ENCODE data around the gene PDGFRB. TPM values are rescaled to one million over a fixed set of nuclear protein-coding genes. Genes with fewer than 3 reads are reported as not detected.

PDGFRB gene
- total RNA-seq, 1 donor from 2014 or later = 201 TPM

DNA sequence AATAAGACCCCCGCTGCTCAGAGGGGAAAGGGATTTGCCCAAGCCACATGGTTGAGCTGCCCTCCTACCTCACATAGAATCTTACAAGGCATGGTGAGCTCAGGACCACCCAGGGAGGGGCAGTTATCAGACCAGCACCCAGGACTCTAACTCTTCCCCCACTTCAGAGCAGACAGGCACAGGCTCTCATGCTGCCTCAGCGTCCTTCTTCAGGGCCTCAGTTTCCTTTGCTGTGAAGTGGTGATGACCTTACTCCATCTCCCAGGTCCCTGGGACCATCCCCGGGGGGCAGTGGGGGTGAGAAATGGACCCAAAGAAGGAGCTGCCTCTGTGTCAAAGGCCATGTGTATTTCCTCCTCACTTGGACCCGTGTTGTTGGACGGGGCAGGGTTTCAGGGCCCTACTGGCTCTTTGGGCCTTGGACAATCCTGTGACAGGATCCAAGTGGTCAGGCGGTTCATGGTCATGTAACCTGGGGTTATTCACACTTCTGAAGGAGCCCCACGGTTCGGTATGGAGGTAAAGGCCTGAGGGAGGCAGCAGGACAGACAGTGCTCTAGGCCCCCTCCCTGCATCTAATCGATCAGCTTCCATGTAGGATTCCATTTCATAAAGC, 37.6 kb downstream of the PDGFRB start:
- DNase-seq (ENCODE audit: low spot score) = peak; percentile 59

DNA sequence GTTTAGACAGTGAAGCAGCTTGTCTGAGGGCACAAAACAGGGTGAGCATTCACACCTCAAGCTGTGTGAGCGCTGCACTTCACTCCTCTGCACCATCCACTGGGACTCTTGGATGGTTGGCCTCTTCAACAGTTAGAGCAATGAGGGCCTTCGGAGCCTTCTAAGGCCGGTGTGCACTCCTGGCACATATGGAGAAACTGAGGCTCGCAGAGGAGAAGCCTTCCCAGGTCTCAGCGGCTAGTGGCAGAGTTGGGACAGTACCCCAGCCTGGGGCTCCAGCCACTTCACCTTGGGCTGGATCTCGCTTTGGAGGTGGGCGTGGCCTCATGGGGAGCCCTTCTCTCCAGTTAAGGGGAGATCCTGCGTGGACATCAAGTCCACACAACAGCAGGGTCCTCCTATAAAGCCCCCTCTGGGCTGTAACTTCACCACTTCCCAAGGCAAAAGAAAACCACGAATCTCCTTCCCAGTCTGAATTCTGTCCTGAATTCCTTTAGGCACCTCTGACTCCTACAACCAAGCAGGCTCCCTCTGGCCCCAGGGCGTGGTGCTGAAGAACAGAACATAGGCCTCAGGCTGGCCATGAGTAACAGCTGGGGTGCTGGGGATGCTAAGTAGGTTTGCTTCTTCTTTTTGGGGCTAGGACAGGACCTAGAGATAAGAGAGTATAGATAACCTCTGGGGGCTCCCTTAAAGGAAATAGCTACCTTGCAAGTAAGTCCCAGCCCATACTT, 38.8 kb downstream of the PDGFRB start:
- peak; percentile 67 for DNase-seq (ENCODE audit: low spot score)

DNA sequence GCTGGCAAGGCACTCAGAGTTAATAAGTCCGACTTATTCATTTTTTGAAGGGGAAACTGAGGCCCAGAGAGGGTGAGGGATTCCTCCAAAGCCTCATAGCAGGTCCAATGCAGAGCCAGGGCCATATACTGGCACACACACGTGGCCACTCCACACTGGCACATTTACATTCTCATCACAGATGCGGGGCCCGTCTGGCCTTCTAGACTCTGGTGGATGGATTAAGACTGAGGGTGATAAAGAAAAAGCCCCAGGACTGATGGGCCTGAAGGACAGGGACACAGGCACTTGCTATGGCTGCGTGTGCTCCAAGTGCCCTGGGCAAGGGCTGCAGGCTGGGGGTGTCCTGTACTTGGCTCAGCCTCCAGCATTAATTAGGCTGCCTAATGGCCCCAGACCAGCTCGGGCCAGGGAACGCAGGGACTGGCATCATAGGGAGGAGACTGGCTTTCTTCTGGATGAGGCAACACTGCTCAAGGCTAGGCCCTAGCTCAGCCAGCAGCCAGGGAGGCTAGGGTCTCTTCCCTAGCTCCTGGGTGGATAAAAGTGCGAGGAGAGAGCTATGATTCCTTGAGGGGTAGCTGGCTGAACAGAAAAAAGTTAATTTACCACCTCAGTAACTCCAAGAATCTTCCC, 40.8 kb downstream of the PDGFRB start:
- DNase-seq (ENCODE audit: low spot score) = peak; percentile 69

DNA sequence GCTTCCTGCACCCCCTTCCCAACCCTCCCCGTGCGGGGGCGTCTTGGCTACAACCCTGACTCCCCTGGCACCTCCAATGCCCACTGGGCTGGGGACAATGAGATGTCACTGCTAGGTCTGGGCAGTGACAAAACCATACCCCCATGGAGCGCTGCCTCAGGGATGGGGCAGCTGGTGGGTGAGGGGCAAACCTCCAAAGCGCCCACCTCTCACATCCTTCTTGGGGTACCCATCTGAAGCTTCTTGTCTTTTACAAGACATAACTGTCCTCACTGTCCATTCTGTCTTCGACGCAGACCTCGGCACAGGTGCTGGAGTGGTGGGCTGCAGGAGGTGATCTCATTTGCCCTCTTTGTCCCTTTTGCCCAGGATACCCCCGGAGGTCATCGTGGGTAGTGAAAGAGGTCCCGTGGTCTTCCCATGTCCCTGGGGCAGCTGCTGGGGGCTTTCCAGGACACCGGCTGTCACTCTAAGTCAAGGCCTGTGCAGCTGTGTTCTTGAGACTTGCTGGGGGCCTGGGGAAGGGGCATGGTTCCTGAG, 41.5 kb downstream of the PDGFRB start:
- no peak for DNase-seq (ENCODE audit: low spot score)

DNA sequence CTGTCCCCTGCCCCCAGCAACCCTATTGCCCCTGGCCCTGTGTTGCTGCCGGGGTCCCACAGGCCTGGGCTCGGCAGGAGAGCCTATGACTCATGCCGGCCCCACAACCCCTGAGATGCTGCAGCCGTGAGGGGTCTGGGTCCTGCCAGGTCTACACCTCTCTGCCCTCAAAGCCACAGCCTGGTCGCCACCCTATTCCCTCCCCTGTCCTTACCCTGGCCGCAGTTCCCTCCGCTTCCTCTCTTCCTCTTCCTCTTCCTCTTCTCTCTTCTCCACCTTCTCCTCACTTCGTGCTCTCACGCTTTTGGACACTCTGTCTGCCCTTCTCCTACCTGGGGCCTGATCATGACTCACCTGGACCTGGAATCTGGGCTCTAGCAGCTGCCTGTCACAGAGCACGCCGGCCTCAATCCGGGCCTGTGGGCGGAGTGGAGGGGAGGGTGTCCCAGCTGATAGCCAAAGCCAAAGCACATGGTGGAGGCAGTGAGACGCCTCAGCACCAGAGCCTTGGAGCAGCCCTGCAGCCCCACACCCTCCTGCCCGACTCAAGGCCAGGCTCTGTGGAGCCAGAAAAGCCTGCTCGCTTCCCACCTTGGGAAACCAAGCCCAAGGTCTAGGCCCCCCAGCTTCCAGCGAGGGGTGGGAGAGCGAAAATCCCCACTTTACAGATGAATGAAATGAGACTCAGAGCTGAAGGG, 42.4 kb downstream of the PDGFRB start:
- no peak for DNase-seq (ENCODE audit: low spot score)

DNA sequence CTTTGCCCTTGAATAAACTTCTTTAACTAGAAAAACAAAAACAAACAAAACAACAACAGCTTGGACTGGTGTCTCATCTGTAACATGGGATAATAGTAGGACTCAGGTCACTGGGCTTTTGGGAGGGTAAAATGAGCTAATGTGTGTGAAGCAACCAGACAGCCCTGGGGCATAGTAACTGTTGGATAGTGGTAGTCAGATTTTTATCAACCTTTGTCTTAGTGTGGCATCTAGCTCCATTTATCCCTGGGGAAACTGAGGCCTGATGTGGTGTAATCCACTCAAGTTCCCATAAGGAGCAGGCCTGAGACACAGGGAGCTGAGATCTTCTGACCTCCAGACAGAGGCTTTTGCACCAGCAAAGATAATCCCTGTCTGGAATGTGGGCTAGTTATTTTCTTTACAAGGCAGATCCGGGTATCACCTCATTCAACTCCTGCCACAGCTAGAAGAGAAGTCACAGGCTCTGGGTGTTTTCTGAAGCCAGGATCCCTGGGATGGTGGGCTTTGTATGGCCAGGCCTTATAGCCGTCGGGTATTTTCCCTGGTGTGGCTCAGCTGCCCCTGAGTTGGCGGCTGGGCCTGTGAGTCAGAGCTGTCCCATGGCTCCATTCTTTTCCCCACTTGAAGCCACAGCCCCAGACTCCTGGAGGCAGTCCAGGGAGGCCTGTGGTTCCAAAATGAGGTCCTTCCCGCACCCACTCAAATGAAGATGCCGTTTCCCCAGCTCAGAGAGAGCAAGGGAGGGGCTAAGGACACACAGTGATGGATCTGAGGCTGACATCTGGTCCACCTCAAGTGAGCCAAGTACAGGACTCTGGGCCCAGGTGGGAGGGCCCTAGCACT, 43.2 kb downstream of the PDGFRB start:
- no peak for DNase-seq (ENCODE audit: low spot score)

DNA sequence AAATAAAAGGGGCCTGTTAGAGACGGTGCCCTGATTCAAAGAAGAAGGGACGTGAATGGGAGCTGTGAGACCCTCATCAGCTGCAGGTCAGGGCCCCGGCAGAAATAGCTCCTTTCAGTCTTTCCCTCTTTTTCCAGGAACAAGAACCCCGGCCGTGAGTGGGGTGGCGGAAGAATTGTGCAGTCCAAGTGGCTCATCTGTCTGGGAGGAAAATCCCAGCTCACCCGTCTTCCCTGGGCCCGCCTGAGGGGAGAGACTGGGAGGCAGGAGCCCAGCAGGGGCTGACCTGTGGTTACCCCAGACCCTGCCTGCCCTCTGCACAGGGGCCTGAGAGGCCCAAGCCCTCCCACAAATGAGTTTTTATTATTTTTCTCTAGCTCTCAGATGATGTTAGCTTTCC, 44.5 kb downstream of the PDGFRB start:
- no peak for DNase-seq (ENCODE audit: low spot score)

DNA sequence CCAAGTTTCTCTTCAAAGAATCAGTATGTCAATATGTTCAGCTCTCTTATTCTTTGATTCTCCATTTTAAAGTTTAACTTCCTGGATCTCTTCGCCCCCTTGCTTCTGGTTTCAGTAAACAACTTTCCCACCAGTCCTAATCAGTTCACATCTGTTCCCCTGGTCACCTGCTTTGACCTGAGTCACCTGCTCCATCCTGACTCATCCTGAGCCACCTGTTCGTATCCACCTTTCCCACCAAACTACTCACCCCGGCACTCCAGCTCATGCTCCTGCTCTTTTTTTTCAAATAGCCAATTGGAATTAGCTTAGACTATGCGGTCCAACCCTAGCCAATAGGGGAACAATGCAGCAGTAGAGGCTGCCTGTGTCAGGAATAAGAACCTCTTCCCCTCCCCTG, 45.7 kb downstream of the PDGFRB start:
- no peak for DNase-seq (ENCODE audit: low spot score)

DNA sequence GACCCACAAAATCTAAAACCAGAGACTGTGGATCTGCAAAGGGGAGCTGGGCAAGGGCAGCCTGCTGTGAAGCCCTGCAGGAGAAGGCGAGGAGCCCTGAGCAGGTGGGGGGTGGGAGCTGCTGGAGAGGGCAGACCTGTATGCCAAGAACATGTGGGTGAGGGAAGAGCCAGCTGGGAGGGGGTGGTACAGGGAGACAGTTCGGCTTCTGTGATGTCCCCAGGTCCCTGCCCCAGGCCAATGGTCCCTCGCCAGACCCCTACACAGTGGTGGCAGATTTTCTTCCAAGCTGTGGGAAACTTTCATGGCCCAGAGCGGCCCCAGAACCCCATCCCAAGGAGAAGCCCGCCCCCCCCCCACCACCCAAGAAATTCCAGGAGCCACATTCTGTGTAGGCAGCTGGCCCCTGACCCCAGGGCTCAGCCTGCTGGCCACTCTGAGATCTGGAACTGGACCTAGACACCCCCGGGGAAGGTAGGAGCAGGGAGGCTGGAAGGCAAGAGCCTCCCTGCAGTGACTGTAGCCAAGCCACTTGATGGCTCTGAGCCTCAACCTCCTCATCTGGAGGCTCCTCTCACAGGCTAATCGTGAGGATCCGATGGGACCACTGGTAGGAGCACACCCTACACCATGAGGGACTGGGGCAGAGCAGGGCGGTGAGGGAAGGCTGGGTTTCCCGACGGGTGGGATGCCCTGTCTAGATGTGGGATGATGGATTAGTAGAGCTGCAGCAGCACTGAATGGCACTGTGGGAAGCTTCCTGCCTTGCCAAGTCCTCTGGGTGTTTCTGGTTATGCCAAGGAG, 46.7 kb downstream of the PDGFRB start:
- peak; percentile 65 for DNase-seq (ENCODE audit: low spot score)

DNA sequence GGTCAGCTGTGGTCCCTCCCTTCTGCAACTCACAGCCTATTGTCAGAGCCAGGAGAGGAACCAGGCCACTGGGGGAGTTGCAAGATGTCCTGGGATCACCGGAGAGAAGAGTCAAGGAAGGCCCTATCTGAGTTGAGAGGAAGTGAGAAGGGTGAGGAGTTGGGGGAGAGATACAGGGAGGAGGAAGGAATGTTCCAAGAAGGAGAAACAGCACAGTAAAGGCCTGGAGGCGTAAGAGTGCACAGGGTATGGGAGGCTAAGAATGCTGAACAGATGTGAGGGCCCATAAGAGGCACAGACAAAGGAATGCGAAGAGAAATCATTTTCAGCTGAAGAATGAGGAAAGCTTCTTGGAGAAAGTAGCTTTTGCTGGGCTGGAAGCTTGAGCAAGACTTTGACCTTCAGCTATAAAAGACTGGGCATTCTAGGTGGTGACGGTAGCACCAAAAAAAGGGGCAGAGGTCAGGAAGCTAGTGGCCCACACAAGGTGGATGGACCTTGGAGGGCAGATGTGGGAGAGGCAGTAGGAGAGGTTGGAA, 47.7 kb downstream of the PDGFRB start:
- no peak for DNase-seq (ENCODE audit: low spot score)

DNA sequence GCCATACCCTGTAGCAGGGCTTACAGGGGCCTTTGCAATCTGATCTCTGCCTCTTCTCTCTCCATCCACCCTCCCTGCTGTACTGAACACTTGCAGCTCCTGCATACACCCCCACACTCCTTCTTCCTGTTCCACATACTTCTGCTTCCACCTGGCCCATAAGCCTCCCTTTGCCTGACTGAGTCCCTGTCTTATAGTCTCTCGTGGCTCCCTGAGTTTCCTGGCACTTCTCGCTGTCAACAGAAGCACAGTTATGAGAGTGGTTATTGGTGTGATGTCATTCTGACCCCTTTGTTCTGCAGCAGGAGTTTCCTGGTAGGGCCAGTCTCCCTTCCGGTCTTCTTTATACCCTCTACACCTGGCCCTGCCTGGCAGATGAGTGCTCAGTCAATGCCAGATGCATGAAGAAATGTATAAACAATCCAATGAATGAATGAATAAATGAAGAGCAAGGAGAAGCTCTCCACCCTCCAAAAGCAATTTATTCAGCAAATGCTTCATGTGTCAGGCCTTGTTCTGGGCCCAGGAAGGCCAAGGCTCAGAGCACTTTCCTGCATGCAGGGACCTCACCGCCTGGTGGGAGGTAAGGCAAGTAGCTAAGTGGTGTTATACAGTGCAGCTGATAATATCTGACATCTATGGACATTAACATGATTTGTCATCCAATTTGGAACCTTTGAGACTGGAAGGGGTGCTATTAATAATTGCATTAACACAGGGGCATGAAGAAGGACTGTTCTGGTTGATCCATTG, 48.8 kb downstream of the PDGFRB start:
- no peak for DNase-seq (ENCODE audit: low spot score)

DNA sequence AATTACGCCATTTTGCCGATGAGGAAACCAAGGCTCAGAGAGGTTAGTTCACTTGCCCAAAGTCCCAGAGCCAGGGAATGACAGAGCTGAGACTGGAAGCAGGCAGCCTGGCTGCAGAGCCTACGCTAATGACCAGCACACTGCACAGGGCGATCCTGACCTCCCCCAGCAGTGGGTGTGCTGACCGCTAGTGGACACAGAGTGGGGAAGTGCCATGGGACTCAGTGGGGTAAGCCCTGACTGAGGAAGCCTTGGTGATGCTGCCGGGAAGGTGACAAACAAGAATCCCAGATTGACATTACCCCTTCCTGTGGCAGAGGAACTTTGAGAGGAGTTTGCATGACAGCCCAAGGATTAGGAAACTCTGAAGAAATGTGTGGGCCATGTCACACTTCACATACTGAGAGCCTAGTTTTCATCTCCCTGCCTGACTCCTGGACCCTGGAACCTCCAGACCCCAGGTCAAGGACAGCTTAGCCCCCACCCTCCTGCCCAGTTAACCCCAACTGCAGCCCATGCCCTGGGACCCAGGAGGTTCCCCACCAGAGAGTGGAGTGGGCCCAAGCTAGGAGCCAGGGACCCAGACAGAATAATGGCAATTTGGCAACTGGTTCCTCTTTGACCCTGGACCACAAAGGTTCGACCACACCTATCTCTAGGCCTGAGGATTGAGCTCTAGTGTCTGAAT, 49.6 kb downstream of the PDGFRB start:
- DNase-seq (ENCODE audit: low spot score) = peak; percentile 69

DNA sequence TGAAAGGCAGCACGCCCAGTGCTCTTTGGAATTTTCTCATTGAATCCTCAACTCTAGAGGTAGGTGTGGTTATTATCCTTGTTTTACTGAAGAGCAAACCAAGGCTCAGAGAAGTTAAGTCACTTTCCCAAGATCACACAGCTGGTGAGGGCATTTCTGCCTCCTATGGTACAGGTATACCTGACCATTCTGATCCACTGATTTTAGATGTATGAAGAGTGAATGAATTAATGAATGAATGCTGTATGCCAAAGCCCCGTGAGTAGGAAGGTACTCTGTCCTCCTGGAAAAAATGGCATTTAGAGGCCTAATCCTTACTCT, 51.1 kb downstream of the PDGFRB start:
- DNase-seq (ENCODE audit: low spot score) = no peak

DNA sequence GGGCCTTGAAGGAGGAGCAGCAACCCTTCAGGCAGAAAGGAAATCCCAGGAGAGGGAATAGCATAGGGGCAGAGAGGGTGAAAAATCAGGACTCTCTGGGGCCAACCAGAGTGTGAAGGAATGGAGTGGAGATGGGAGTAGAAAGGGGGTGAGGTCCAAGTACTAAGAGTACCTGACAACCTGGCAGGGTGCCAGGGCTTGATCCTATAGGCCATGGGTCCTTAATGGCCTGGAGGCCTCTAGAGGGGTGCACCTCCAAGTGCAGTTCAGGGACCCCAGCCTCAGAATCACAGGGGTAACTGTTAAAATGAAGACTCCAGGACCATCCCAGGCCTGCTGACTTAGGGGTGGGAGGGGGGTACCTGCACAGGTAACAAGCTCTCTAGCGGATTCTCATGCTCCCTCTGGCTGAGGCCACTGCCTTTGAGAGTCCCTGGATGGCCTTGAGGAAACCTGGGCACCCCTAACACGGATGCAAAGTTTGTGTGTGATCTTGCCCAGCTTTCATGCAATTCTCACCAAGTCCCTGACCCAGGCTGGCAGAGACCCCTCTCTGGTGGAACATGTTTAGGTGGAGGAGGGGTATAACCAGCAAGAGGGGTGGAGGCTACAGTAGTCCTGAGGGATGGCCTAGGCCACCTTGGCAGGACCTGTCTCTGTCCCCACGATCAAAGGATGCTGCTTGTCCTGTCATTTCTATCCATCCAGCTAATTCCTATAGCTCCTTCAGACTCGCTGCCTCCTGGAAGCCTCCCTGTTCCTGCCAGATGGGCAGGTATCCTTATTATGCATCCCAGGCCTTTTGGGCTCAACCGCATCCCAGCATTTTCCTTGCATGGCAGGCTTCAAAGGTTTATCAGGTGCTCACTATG, 51.7 kb downstream of the PDGFRB start:
- peak; percentile 60 for DNase-seq (ENCODE audit: low spot score)

DNA sequence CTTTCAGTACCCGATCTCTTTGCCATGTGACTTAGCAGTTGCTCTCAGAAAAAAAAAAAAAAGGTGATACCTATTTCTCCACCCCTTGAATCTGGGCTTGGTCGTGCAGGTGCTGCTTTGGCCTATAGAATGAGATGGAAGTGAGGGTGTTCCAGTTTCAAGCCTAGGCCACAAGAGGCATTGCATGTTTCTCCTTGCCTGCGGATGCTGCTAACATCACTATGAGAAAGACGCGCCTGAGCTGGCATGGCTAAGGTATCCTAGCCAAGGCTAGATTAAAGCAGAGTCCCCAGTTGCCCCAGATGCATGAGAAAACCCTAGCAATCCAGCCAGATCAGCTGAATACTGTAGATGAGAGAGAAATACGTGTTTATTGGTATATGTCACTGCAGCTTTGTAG, 54.6 kb downstream of the PDGFRB start:
- DNase-seq (ENCODE audit: low spot score) = peak; percentile 67

DNA sequence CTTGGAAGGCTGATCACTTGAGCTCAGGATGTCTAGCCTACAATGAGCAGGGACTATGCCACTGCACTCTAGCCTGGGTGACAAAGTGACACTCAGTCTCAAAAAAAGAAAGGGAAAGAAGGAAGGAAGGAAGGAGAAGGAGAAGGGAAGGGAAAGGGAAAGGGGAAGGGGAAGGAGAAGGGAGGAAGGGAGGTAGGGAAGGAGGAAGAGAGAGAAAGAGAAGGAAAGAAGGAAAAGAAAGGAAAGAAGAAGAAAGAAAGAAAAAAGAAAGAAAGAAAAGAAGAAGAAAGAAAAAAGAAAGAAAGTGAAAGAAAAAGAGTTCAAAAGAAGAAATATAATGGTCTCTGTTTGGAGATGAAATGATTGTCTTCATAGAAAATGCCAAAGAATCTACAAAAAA, 58.5 kb downstream of the PDGFRB start:
- DNase-seq (ENCODE audit: low spot score) = no peak

DNA sequence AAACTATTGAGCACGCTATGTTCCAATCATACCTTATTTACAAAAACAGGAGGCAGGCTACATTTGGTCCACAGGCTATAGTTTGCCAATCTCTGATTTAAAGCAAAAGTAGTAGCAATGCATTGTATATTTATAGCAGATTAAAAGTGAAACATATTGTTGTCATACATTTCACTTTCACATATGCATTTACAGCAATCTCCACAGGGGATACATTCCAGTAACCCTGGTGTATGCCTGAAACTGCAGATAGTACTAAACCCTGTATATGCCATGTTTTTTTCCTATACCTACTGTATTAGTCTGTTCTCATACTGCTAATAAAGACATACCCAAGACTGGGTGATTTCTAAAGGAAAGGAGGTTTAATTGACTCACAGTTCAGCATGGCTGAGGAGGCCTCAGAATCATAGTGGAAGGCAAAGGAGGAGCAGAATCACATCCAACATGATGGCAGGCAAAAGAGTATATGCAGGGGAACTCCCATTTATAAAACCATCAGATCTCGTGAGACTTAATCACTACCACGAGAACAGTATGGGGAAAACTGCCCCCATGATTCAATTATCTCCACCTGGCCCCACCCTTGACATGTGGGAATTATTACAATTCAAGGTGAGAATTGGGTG, 63.4 kb downstream of the PDGFRB start:
- no peak for DNase-seq (ENCODE audit: low spot score)

Measured in mesenteric fat pad (tissue), 1 donor.